GM10248 (cell line): ENCODE data around the gene NSMCE1.

Experiments
- CTCF ChIA-PET: fragments of 300-600 bp; sonication (Branson Sonifier 250); formaldehyde crosslinking; extraction: SDS; loops from one replicate; lab custom pipeline; 2021; ENCODE audit warnings: antibody characterized with exemption; lab: Yijun Ruan, JAX
- POLR2A ChIA-PET: fragments of 350-650 bp; sonication (Branson Sonifier 250); formaldehyde crosslinking; extraction: SDS; loops from one replicate; lab custom pipeline; 2020; ENCODE audit warnings: antibody characterized with exemption; lab: Yijun Ruan, JAX
- DNase-seq: peaks from one replicate; pipeline ENCODE4 v3.0.0; 2012; ENCODE audit errors: extremely low spot score
- CTCF ChIP-seq: IDR thresholded peaks from 2 replicates; pipeline ENCODE4 v1.5.1; 2012; ENCODE audit warnings: mild to moderate bottlenecking, low read depth; ENCODE audit errors: extremely low read depth, missing control alignments, control extremely low read depth

The NSMCE1 gene

GRCh38 chr16:27226476-27226875 lies 42.1 kb downstream of the NSMCE1 start:
- POLR2A ChIA-PET, result no interaction called here
- TF ChIP-seq CTCF, result no peak
- DNase-seq, result no peak
- CTCF ChIA-PET, result interaction anchor here (1.3 to 4.2 kb wide), 6 partner anchors 8 to 141 kb away, joined by 3 to 21 read pairs (median 4); no protein-coding TSS in a partner anchor

GRCh38 chr16:27225536-27226360 lies 42.8 kb downstream of the NSMCE1 start:
- CTCF ChIA-PET, result interaction anchor here (1.3 to 4.2 kb wide), 7 partner anchors 9 to 142 kb away, joined by 3 to 21 read pairs (median 5); no protein-coding TSS in a partner anchor
- POLR2A ChIA-PET, result no interaction called here
- no peak for TF ChIP-seq CTCF
- DNase-seq, result no peak

- POLR2A ChIA-PET, result no interaction called here
- CTCF ChIA-PET, result interaction anchor here (0.6 to 4.2 kb wide), 5 partner anchors 10 to 45 kb away, joined by 3 to 21 read pairs (median 5); no protein-coding TSS in a partner anchor
- DNase-seq, result no peak
- no peak for TF ChIP-seq CTCF
These were observed 43.8 kb downstream of the NSMCE1 start for GRCh38 chr16:27224741-27225300.

- DNase-seq, result no peak
- CTCF ChIA-PET, result interaction anchor here (0.6 to 4.2 kb wide), 3 partner anchors 11 to 18 kb away, joined by 3 to 21 read pairs (median 13); no protein-coding TSS in a partner anchor
- no peak for TF ChIP-seq CTCF
- POLR2A ChIA-PET, result no interaction called here
These were observed 44.3 kb downstream of the NSMCE1 start for GRCh38 chr16:27224271-27224737.

GRCh38 chr16:27223701-27224100 lies 44.9 kb downstream of the NSMCE1 start:
- POLR2A ChIA-PET, result no interaction called here
- CTCF ChIA-PET, result no interaction called here
- no peak for TF ChIP-seq CTCF

GRCh38 chr16:27223226-27223610 lies 45.4 kb downstream of the NSMCE1 start:
- CTCF ChIA-PET, result interaction anchor here (5.5 kb wide), 1 partner anchor 12 kb away, joined by 28 read pairs; no protein-coding TSS in a partner anchor
- no peak for TF ChIP-seq CTCF
- DNase-seq, result no peak
- POLR2A ChIA-PET, result no interaction called here

More at GRCh38 chr16:27223701-27224100, 44.9 kb downstream of the NSMCE1 start:
- no peak for DNase-seq
